ENCODE results near the gene CYP39A1.

Gene CYP39A1, protein sequence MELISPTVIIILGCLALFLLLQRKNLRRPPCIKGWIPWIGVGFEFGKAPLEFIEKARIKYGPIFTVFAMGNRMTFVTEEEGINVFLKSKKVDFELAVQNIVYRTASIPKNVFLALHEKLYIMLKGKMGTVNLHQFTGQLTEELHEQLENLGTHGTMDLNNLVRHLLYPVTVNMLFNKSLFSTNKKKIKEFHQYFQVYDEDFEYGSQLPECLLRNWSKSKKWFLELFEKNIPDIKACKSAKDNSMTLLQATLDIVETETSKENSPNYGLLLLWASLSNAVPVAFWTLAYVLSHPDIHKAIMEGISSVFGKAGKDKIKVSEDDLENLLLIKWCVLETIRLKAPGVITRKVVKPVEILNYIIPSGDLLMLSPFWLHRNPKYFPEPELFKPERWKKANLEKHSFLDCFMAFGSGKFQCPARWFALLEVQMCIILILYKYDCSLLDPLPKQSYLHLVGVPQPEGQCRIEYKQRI
- total RNA-seq: 0 to 0.19 (median 0) reads per million in 3 donors

DNA sequence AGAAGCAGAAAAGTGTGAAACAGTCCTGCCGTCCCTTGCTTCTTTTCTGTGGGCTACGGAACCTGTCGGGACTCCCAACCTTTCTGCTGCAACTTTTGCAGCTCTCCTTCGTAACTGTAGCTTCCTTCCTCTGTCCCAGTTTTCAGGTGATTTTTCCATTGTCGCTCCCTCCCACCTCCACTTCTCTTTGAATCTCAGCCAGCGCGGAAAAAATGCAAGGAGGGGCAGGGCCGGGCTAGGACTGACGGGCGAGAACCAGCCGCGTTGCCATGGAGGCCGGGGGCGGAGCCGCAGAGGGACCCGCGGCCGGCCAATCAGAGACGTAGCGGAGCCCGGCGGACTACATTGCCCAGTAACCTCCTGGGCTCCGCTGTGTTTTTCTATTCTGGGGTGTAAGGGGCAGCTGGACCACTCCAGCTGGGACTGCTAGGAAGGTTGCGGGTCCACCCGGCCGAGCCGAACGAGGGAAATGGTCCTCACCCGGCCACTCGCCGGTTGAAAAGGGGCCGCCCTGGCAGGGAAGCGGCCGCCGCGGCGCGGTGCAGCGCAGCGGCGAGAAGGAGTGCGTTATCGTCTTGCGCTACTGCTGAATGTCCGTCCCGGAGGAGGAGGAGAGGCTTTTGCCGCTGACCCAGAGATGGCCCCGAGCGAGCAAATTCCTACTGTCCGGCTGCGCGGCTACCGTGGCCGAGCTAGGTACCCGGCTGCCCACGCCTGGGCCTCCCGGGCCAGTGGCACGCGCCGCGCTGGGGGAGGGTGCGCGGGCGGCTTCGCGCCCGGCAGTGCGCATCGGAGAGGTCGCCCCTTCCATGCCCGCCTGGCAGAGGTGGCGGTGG is at the start of gene CYP39A1, which contains the start of gene SLC25A27:
Gene CYP39A1, minus strand, starts transcription at position 216 of the 836 bp plus-strand sequence. CDS start 236 bp downstream, outside the sequence.
Gene SLC25A27, plus strand, starts transcription at position 373 of the 836 bp plus-strand sequence. Its CDS starts 218 bp downstream, at position 591.
- Histone ChIP-seq H3K9me3 (ENCODE audit: control insufficient read depth, low read length) (no peaks in the 10 kb centered on the region), H3K4me1 (ENCODE audit: control insufficient read depth, insufficient read depth, low read length, poor library complexity, severe bottlenecking) (no peaks in the 10 kb centered on the region), H3K27me3 (replicated peaks; ENCODE audit: control insufficient read depth, insufficient read depth, low read length, poor library complexity, severe bottlenecking) (no peaks in the 10 kb centered on the region), H3K36me3 (ENCODE audit: control insufficient read depth, insufficient read depth, low read length) (no peaks in the 10 kb centered on the region), H3K4me3 (ENCODE audit: insufficient read depth, low read depth, low read length, poor library complexity, severe bottlenecking) (peak within 1 kb of the TSS; percentile 86), H3K27ac (ENCODE audit: insufficient read depth, low read length, poor library complexity, severe bottlenecking) (no peak within 1 kb of the TSS)
- peak; percentile 8 to 44 (median 42) for DNase-seq

DNA sequence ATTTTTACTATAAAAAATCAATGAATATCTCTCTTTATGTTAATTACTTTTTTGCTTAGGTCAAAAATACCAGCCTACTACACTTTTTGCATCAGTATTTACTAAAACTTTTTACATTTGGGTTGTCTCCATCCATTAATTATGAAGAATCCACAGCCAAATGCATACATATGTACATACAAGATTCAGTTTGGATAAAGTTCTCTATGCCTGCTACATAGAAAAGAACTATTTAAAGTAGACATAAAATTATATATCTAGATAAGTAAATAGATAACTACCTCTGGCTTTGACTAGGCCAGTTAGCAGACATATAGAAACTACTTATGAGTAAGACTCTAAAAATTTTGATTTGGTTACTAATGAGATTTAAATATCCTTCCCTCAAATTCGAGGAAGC is 47.4 kb upstream of the CYP39A1 start:
- H3K36me3 ChIP-seq (ENCODE audit: control insufficient read depth, insufficient read depth, low read length): no peaks in the 10 kb centered on the region
- H3K4me1 ChIP-seq (ENCODE audit: control insufficient read depth, insufficient read depth, low read length, poor library complexity, severe bottlenecking): no peaks in the 10 kb centered on the region
- no peaks in the 10 kb centered on the region for H3K9me3 ChIP-seq (ENCODE audit: control insufficient read depth, low read length)
- H3K27ac ChIP-seq (ENCODE audit: insufficient read depth, low read length, poor library complexity, severe bottlenecking): no peak overlapping the region
- H3K4me3 ChIP-seq (ENCODE audit: insufficient read depth, low read depth, low read length, poor library complexity, severe bottlenecking): no peak overlapping the region
- no peak for DNase-seq
- H3K27me3 ChIP-seq (replicated peaks; ENCODE audit: control insufficient read depth, insufficient read depth, low read length, poor library complexity, severe bottlenecking): no peaks in the 10 kb centered on the region

DNA sequence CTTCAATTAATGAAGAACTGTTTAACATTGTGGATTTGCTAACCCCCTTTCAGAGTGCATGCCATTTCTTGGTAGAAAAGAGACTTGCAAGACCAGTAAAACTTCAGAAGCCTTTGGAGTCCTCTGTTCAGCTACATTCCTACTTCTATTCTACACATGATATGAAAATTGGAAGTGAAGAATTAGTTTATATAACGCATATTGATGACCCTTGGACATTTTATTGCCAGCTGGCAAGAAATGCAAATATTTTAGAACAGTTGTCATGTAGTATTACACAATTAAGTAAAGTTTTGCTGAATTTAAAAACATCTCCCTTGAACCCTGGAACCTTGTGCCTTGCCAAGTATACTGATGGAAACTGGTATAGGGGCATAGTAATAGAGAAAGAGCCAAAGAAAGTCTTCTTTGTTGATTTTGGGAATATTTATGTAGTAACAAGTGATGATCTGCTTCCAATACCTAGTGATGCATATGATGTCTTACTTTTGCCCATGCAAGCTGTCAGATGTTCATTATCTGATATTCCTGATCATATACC is 38.4 kb upstream of the CYP39A1 start:
- Histone ChIP-seq H3K27me3 (replicated peaks; ENCODE audit: control insufficient read depth, insufficient read depth, low read length, poor library complexity, severe bottlenecking) (no peaks in the 10 kb centered on the region), H3K36me3 (ENCODE audit: control insufficient read depth, insufficient read depth, low read length) (no peaks in the 10 kb centered on the region), H3K27ac (ENCODE audit: insufficient read depth, low read length, poor library complexity, severe bottlenecking) (no peak overlapping the region), H3K4me3 (ENCODE audit: insufficient read depth, low read depth, low read length, poor library complexity, severe bottlenecking) (no peak overlapping the region), H3K4me1 (ENCODE audit: control insufficient read depth, insufficient read depth, low read length, poor library complexity, severe bottlenecking) (no peaks in the 10 kb centered on the region), H3K9me3 (ENCODE audit: control insufficient read depth, low read length) (no peaks in the 10 kb centered on the region)
- DNase-seq: no peak

DNA sequence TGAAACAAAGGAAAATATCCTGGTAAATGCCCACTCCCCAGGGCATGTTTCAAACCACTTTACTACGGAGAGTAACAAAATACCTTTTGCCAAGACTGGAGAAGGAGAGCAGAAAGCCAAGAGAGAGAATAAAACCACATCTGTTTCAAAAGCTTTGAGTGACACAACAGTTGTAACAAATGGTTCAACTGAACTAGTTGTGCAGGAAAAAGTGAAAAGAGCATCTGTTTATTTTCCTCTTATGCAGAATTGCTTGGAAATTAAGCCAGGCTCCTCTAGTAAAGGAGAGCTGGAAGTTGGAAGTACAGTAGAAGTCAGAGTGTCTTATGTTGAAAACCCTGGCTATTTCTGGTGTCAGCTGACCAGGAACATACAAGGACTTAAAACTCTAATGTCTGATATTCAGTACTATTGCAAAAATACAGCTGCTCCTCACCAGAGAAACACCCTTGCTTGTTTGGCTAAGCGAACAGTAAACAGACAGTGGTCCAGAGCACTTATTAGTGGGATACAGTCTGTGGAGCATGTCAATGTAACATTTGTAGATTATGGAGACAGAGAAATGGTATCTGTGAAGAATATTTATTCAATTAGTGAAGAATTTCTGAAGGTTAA is 37.6 kb upstream of the CYP39A1 start:
- no peaks in the 10 kb centered on the region for H3K27me3 ChIP-seq (replicated peaks; ENCODE audit: control insufficient read depth, insufficient read depth, low read length, poor library complexity, severe bottlenecking)
- no peak for DNase-seq
- H3K4me3 ChIP-seq (ENCODE audit: insufficient read depth, low read depth, low read length, poor library complexity, severe bottlenecking): no peak overlapping the region
- no peaks in the 10 kb centered on the region for H3K4me1 ChIP-seq (ENCODE audit: control insufficient read depth, insufficient read depth, low read length, poor library complexity, severe bottlenecking)
- no peak overlapping the region for H3K27ac ChIP-seq (ENCODE audit: insufficient read depth, low read length, poor library complexity, severe bottlenecking)
- no peaks in the 10 kb centered on the region for H3K9me3 ChIP-seq (ENCODE audit: control insufficient read depth, low read length)
- no peaks in the 10 kb centered on the region for H3K36me3 ChIP-seq (ENCODE audit: control insufficient read depth, insufficient read depth, low read length)

DNA sequence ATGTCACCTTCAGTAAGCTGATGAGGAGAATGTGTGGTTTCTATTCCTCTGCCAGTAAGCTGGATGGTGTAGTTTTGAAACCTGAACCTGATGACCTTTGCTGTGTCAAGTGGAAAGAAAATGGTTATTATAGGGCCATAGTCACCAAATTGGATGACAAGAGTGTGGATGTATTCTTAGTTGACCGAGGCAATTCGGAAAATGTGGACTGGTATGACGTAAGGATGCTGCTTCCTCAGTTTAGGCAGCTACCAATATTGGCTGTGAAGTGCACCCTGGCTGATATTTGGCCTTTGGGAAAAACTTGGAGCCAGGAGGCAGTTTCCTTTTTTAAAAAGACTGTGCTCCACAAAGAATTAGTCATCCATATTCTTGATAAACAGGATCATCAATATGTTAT is 37.0 kb upstream of the CYP39A1 start:
- Histone ChIP-seq H3K36me3 (ENCODE audit: control insufficient read depth, insufficient read depth, low read length) (no peaks in the 10 kb centered on the region), H3K4me3 (ENCODE audit: insufficient read depth, low read depth, low read length, poor library complexity, severe bottlenecking) (no peak overlapping the region), H3K27ac (ENCODE audit: insufficient read depth, low read length, poor library complexity, severe bottlenecking) (no peak overlapping the region), H3K9me3 (ENCODE audit: control insufficient read depth, low read length) (no peaks in the 10 kb centered on the region), H3K27me3 (replicated peaks; ENCODE audit: control insufficient read depth, insufficient read depth, low read length, poor library complexity, severe bottlenecking) (no peaks in the 10 kb centered on the region), H3K4me1 (ENCODE audit: control insufficient read depth, insufficient read depth, low read length, poor library complexity, severe bottlenecking) (no peaks in the 10 kb centered on the region)
- DNase-seq: no peak

DNA sequence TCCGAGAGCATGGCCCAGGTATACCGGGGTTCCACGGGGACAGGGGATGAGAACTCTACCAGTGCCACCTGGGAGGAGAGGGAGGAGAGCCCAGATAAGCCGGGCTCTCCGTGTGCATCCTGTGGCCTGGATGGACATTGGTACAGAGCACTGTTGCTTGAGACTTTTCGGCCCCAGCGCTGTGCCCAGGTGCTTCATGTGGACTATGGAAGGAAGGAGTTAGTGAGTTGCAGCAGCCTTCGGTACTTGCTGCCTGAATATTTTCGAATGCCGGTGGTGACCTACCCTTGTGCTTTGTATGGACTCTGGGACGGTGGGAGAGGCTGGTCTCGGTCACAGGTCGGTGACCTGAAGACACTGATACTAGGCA is 36.3 kb upstream of the CYP39A1 start:
- H3K4me3 ChIP-seq (ENCODE audit: insufficient read depth, low read depth, low read length, poor library complexity, severe bottlenecking): no peak overlapping the region
- no peak overlapping the region for H3K27ac ChIP-seq (ENCODE audit: insufficient read depth, low read length, poor library complexity, severe bottlenecking)
- H3K9me3 ChIP-seq (ENCODE audit: control insufficient read depth, low read length): no peaks in the 10 kb centered on the region
- H3K4me1 ChIP-seq (ENCODE audit: control insufficient read depth, insufficient read depth, low read length, poor library complexity, severe bottlenecking): no peaks in the 10 kb centered on the region
- DNase-seq: no peak
- no peaks in the 10 kb centered on the region for H3K36me3 ChIP-seq (ENCODE audit: control insufficient read depth, insufficient read depth, low read length)
- H3K27me3 ChIP-seq (replicated peaks; ENCODE audit: control insufficient read depth, insufficient read depth, low read length, poor library complexity, severe bottlenecking): no peaks in the 10 kb centered on the region

DNA sequence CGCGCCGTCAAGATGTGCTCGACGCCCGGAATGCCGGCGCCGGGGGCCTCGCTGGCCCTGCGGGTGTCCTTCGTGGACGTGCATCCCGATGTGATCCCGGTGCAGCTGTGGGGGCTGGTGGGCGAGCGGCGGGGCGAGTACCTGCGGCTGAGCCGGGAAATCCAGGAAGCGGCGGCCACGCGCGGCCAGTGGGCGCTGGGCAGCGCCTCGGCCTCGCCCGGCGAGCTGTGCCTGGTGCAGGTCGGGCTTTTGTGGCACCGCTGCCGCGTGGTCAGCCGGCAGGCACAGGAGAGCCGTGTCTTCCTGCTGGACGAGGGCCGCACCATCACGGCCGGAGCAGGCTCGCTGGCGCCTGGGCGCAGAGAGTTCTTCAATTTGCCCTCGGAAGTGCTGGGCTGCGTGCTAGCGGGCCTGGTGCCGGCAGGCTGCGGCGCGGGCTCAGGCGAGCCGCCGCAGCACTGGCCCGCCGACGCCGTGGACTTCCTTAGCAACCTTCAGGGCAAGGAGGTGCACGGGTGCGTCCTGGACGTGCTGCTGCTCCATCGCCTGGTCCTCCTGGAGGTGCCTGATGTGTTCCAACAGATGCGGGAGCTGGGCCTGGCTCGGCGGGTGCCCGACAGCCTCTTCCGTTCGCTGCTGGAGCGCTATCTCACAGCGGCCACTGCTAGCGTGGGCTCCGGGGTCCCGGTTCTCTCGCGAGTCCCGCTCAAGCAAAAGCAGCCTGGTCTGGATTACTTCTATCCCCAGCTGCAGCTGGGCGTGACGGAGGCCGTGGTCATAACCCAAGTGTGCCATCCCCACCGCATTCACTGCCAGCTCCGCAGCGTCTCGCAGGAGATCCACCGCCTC is 35.7 kb upstream of the CYP39A1 start:
- no peaks in the 10 kb centered on the region for H3K36me3 ChIP-seq (ENCODE audit: control insufficient read depth, insufficient read depth, low read length)
- H3K4me3 ChIP-seq (ENCODE audit: insufficient read depth, low read depth, low read length, poor library complexity, severe bottlenecking): no peak overlapping the region
- H3K27ac ChIP-seq (ENCODE audit: insufficient read depth, low read length, poor library complexity, severe bottlenecking): no peak overlapping the region
- H3K27me3 ChIP-seq (replicated peaks; ENCODE audit: control insufficient read depth, insufficient read depth, low read length, poor library complexity, severe bottlenecking): no peaks in the 10 kb centered on the region
- no peak for DNase-seq
- H3K9me3 ChIP-seq (ENCODE audit: control insufficient read depth, low read length): no peaks in the 10 kb centered on the region
- no peaks in the 10 kb centered on the region for H3K4me1 ChIP-seq (ENCODE audit: control insufficient read depth, insufficient read depth, low read length, poor library complexity, severe bottlenecking)

DNA sequence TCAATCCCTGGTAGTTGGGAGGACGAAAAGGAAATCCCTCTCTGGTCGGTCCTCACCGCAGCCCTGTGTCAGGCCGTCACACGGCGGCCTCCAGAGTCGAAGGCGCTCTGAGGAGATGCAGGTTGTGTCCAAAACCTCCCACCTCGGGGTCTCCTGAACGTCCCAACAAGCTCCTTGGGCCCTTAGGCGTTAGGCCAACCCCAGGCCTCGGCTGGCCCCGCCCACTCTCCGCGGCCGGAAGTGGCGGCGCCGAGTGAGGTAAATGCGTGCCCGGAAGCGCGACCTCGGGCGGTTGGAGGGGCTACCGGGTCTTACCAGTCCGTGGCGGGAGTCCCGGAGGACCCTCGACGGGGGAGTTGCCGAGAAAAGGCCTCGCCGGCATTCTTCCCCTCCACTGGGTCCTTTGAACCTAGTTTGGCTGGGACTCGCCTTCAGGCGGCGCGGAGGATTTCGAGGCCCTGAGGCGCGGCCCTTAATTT is 35.0 kb upstream of the CYP39A1 start, which contains the start of gene TDRD6:
Gene TDRD6, plus strand, starts transcription at position 267 of the 479 bp plus-strand sequence. CDS start 244 bp downstream, outside the sequence.
- Histone ChIP-seq H3K27ac (ENCODE audit: insufficient read depth, low read length, poor library complexity, severe bottlenecking) (no peak within 1 kb of the TSS), H3K4me1 (ENCODE audit: control insufficient read depth, insufficient read depth, low read length, poor library complexity, severe bottlenecking) (no peaks in the 10 kb centered on the region), H3K9me3 (ENCODE audit: control insufficient read depth, low read length) (no peaks in the 10 kb centered on the region), H3K4me3 (ENCODE audit: insufficient read depth, low read depth, low read length, poor library complexity, severe bottlenecking) (no peak within 1 kb of the TSS), H3K27me3 (replicated peaks; ENCODE audit: control insufficient read depth, insufficient read depth, low read length, poor library complexity, severe bottlenecking) (no peaks in the 10 kb centered on the region), H3K36me3 (ENCODE audit: control insufficient read depth, insufficient read depth, low read length) (no peaks in the 10 kb centered on the region)
- no peak for DNase-seq

DNA sequence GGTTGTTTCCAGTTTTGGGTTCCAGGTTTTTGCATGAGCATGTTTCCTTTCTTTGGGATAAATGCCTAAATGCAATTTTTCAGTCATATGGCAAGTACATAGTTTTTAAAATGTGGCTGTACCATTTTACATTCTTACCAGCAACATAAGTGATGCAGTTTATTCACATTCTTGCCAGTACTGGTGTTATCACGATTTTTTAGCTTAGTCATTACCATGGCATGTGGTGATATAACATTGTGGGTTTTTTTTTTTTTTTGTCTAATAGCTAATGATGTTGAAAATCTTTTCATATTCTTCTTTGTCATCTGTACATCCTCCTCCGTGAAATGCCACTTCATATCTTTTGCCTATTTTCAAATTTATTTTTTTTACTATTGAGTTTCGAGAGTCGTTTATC is 32.2 kb upstream of the CYP39A1 start:
- no peak for DNase-seq
- Histone ChIP-seq H3K9me3 (ENCODE audit: control insufficient read depth, low read length) (no peaks in the 10 kb centered on the region), H3K4me3 (ENCODE audit: insufficient read depth, low read depth, low read length, poor library complexity, severe bottlenecking) (no peak overlapping the region), H3K27me3 (replicated peaks; ENCODE audit: control insufficient read depth, insufficient read depth, low read length, poor library complexity, severe bottlenecking) (no peaks in the 10 kb centered on the region), H3K4me1 (ENCODE audit: control insufficient read depth, insufficient read depth, low read length, poor library complexity, severe bottlenecking) (no peaks in the 10 kb centered on the region), H3K36me3 (ENCODE audit: control insufficient read depth, insufficient read depth, low read length) (no peaks in the 10 kb centered on the region), H3K27ac (ENCODE audit: insufficient read depth, low read length, poor library complexity, severe bottlenecking) (no peak overlapping the region)

Measured in effector memory CD4-positive, alpha-beta T cell (primary cell).